ENCODE measurements around the gene PLXNC1.
A peak's percentile ranks its signal among the peaks of the same experiment; 100 is the strongest.

Gene PLXNC1

DNA sequence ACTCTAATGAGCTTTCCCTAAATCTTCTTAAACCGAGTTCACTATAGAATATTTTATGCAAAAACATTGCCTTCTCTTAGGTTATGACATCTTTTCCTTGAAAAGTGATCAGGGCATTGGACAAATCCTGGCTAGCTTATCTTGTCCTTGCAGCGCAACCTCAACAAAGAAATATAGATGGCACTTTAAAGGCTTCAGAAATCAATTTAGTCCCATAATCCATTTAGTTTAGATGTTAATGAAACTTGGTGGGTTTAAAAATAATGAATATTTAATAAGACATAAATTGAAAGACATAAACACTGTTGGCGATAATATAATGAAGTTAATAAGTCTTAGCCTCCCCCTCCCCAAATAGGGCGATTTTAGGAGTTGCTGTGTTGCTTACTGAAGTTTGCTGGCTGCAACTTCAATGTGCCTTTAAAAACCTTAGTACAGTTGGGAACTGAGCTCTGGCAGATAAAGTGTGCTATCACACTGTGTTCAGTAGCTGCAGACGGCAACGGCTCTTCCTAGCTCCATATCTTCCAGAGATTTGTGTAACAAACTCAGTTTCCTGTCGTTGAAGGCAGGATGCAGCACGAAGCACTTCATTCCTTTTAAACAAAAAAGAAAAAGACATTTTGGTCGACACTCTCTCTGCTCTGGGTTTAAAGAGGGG, 19.5 kb downstream of the PLXNC1 start:
- Histone ChIP-seq H3K27me3 (no peaks in the 10 kb centered on the region), H3K4me3 (ENCODE audit: low read depth in 1 of 2, low read length in 1 of 2) (no peak overlapping the region)
- TF ChIP-seq, protein P1, sequence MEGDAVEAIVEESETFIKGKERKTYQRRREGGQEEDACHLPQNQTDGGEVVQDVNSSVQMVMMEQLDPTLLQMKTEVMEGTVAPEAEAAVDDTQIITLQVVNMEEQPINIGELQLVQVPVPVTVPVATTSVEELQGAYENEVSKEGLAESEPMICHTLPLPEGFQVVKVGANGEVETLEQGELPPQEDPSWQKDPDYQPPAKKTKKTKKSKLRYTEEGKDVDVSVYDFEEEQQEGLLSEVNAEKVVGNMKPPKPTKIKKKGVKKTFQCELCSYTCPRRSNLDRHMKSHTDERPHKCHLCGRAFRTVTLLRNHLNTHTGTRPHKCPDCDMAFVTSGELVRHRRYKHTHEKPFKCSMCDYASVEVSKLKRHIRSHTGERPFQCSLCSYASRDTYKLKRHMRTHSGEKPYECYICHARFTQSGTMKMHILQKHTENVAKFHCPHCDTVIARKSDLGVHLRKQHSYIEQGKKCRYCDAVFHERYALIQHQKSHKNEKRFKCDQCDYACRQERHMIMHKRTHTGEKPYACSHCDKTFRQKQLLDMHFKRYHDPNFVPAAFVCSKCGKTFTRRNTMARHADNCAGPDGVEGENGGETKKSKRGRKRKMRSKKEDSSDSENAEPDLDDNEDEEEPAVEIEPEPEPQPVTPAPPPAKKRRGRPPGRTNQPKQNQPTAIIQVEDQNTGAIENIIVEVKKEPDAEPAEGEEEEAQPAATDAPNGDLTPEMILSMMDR (IDR thresholded peaks at IDR 0.05): no peak

GRCh38 chr12:94169495-94169894, 21.1 kb downstream of the PLXNC1 start:
- Histone ChIP-seq H3K36me3 (peaks cover 38% of the 10 kb centered on the region), H3K4me1 (ENCODE audit: control insufficient read depth in 1 of 2, insufficient read depth in 1 of 2, low read depth in 1 of 2, low read length in 1 of 2) (peaks cover 73 to 76% of the 10 kb centered on the region in 2 experiments), H3K9me3 (no peaks in the 10 kb centered on the region), H3K4me3 (ENCODE audit: low read depth in 1 of 2, low read length in 1 of 2) (no peak overlapping the region), H3K27me3 (no peaks in the 10 kb centered on the region), H3K27ac (peak overlapping the region; percentile 99)
- TF ChIP-seq, protein P1 (IDR thresholded peaks at IDR 0.05): no peak

More for the DNA sequence above, 19.5 kb downstream of the PLXNC1 start:
- Histone ChIP-seq H3K9me3 (no peaks in the 10 kb centered on the region), H3K27ac (peak overlapping the region; percentile 99), H3K36me3 (peaks cover 38% of the 10 kb centered on the region), H3K4me1 (ENCODE audit: control insufficient read depth in 1 of 2, insufficient read depth in 1 of 2, low read depth in 1 of 2, low read length in 1 of 2) (peaks cover 69 to 74% of the 10 kb centered on the region in 2 experiments)

DNA sequence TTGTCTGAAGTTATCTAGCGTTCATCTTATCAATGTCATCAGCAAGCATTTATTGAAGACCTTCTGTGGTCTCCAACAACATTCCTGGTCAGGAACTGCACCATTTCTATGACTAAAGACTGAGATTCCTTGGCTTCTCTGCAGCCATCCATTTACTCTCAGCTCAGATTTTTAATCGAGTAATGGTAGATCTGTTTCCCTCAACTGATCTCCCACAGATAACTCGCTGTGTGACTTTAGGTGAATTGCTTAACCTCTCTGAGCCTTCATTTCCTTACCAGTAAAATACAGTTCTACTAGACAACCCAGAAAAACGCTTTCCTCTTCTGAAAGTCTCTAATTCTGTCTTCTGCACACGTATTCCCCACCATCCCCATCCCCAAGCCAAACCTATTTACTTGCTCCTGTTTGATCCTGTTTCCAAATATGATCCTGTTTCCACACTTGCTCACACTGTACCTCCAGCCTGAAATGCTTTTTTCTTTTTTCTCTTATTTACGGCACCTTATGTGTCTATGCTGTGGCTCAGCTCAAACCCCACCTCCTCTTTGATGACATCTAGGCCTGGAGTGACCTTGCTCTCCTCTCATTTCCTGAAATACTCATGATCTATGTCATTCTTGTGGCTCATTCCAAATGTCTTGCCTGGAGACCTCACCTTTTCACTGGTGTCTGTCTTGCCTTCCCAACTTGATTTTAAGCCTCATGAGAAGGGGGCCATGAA, 21.8 kb downstream of the PLXNC1 start:
- H3K27me3 ChIP-seq: no peaks in the 10 kb centered on the region
- no peaks in the 10 kb centered on the region for H3K9me3 ChIP-seq
- peaks cover 38% of the 10 kb centered on the region for H3K36me3 ChIP-seq
- peaks cover 73 to 76% of the 10 kb centered on the region in 2 experiments for H3K4me1 ChIP-seq (ENCODE audit: control insufficient read depth in 1 of 2, insufficient read depth in 1 of 2, low read depth in 1 of 2, low read length in 1 of 2)
- H3K27ac ChIP-seq: peak overlapping the region; percentile 99
- TF ChIP-seq, protein P1 (IDR thresholded peaks at IDR 0.05): no peak
- no peak overlapping the region for H3K4me3 ChIP-seq (ENCODE audit: low read depth in 1 of 2, low read length in 1 of 2)

- Histone ChIP-seq H3K36me3 (peaks cover 38% of the 10 kb centered on the region), H3K9me3 (no peaks in the 10 kb centered on the region), H3K4me1 (ENCODE audit: control insufficient read depth in 1 of 2, insufficient read depth in 1 of 2, low read depth in 1 of 2, low read length in 1 of 2) (peaks cover 73 to 76% of the 10 kb centered on the region in 2 experiments), H3K27ac (peak overlapping the region; percentile 99), H3K4me3 (ENCODE audit: low read depth in 1 of 2, low read length in 1 of 2) (no peak overlapping the region), H3K27me3 (no peaks in the 10 kb centered on the region)
- TF ChIP-seq, protein P1 (IDR thresholded peaks at IDR 0.05): no peak
Measured at GRCh38 chr12:94170690-94171594, 22.6 kb downstream of the PLXNC1 start.

- no peaks in the 10 kb centered on the region for H3K27me3 ChIP-seq
- peaks cover 77 to 78% of the 10 kb centered on the region in 2 experiments for H3K4me1 ChIP-seq (ENCODE audit: control insufficient read depth in 1 of 2, insufficient read depth in 1 of 2, low read depth in 1 of 2, low read length in 1 of 2)
- H3K4me3 ChIP-seq (ENCODE audit: low read depth in 1 of 2, low read length in 1 of 2): no peak overlapping the region
- no peaks in the 10 kb centered on the region for H3K9me3 ChIP-seq
- H3K27ac ChIP-seq: peak overlapping the region; percentile 99
- TF ChIP-seq, protein P1 (IDR thresholded peaks at IDR 0.05): no peak
- H3K36me3 ChIP-seq: peaks cover 38% of the 10 kb centered on the region
Measured at GRCh38 chr12:94171595-94171930, 23.2 kb downstream of the PLXNC1 start.

All from neutrophil (primary cell).